ENCODE measurements around the gene ENTPD6. TPM values are rescaled to one million over a fixed set of nuclear protein-coding genes. Genes with fewer than 3 reads are reported as not detected.
A peak's percentile ranks its signal among the peaks of the same experiment; 100 is the strongest.
"Not testable (repeated sequence)": the region's sequence is repeated elsewhere in the genome, so short reads cannot be mapped to it uniquely, and the experiment has no call there.

The ENTPD6 gene
- total RNA-seq, 4 donors from 2014 or later, result 26.5 to 48.4 (median 40.2) TPM

GRCh38 chr20:25259788-25260254, 64.3 kb downstream of the ENTPD6 start:
- Histone ChIP-seq H3K4me3 (no peak overlapping the region), H3K4me1 (peaks cover 5 to 37% (median 15%) of the 10 kb centered on the region in 3 donors), H3K9me3 (no peaks in the 10 kb centered on the region), H3K36me3 (peaks cover 0 to 52% (median 8%) of the 10 kb centered on the region in 3 donors), H3K27me3 (no peaks in the 10 kb centered on the region), H3K27ac (no peak overlapping the region)
- WGBS, 2 donors, result 91 to 96% methylated on average over 5 to 9 of the region's 9 CpGs
- no peak for DNase-seq
- intact Hi-C loops (cut with DNase I), result no loop called here
- TF ChIP-seq POLR2A (IDR thresholded peaks at IDR 0.05) (no peak), CTCF (IDR thresholded peaks at IDR 0.05) (no peak)

- intact Hi-C loops (cut with DNase I); DNase-seq; H3K27me3 ChIP-seq; H3K27ac ChIP-seq; H3K9me3 ChIP-seq; H3K4me3 ChIP-seq: not testable (repeated sequence)
- Histone ChIP-seq H3K4me1 (peaks cover 5 to 26% (median 5%) of the 10 kb centered on the region in 3 donors), H3K36me3 (peaks cover 0 to 45% (median 8%) of the 10 kb centered on the region in 3 donors)
- WGBS, 2 donors, result 83 to 86% methylated on average over 3 to 12 of the region's 16 CpGs
Observed at GRCh38 chr20:25260770-25261437, 65.4 kb downstream of the ENTPD6 start.

DNA sequence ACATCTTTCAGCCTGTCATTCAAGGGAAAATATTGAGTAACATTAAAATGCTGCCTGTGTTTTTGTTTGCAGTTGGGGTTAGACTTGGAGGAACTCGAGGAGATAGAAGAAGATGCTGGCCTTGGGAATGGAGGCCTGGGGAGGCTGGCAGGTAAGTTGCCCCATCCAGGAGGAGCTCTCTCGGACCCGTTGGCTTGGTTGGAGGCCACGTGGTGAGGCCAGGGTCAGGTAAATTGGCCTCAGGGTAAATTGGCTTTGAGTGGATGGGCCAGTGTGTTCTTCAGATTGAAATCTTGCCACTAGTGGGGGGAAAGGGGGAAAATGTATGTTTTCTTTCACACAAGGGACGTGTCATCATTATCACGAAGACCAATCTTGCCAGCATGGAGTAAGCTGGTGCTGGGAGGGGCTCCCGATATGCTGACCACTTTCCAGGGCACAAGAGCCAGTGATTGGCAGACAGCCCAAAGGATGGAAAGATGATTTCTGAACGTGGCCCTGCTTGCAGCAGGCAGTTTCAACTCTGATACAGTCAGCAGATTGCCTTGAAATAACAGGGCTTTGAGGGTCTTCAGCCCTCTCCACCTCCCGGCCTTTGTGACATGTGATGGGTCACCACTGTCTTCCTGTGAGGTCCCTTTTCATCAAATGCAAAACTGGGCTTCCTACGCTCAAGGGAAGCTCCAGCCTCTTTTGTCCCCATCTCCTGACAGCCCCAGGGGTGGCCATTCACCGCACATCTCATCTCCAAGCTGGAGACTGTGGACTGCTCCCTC, 73.7 kb downstream of the ENTPD6 start:
- Histone ChIP-seq H3K4me1 (peaks cover 0 to 30% (median 12%) of the 10 kb centered on the region in 3 donors), H3K4me3 (no peak overlapping the region), H3K27me3 (no peaks in the 10 kb centered on the region), H3K36me3 (peaks cover 20 to 54% (median 27%) of the 10 kb centered on the region in 3 donors), H3K9me3 (no peaks in the 10 kb centered on the region), H3K27ac (peak overlapping the region in 2 of 4 donors; percentile 23 to 30)
- intact Hi-C loops (cut with DNase I), result no loop called here
- no peak for DNase-seq
- TF ChIP-seq CTCF (IDR thresholded peaks at IDR 0.05) (no peak), POLR2A (IDR thresholded peaks at IDR 0.05) (no peak)
- 77 to 80% methylated on average over 10 to 11 of the region's 11 CpGs for WGBS, 2 donors

DNA sequence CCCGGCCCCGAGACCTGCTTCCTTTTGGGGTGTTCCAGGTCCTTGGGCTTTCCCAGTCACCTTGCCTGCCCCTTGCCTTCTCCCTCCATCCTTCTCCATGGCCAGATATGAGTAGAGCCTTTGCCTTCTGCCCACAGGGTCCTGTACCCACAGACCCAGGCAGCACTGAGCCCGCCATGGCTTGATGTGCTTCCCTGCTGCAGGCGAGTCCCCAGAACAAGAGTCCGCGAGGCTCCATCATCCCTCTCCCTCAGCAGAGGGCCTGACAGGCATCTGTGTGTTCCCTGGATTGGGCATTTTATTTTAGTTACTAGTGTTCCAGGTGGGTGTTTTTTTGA, 74.3 kb downstream of the ENTPD6 start:
- Histone ChIP-seq H3K27ac (no peak overlapping the region), H3K4me1 (peaks cover 0 to 35% (median 12%) of the 10 kb centered on the region in 3 donors), H3K27me3 (no peaks in the 10 kb centered on the region), H3K9me3 (no peaks in the 10 kb centered on the region), H3K36me3 (peaks cover 26 to 60% (median 28%) of the 10 kb centered on the region in 3 donors), H3K4me3 (no peak overlapping the region)
- no peak for DNase-seq
- intact Hi-C loops (cut with DNase I), result no loop called here
- 95 to 100% methylated on average over 6 of the region's 6 CpGs for WGBS, 2 donors
- no peak for TF ChIP-seq POLR2A (IDR thresholded peaks at IDR 0.05)
- no peak for TF ChIP-seq CTCF (IDR thresholded peaks at IDR 0.05)

DNA sequence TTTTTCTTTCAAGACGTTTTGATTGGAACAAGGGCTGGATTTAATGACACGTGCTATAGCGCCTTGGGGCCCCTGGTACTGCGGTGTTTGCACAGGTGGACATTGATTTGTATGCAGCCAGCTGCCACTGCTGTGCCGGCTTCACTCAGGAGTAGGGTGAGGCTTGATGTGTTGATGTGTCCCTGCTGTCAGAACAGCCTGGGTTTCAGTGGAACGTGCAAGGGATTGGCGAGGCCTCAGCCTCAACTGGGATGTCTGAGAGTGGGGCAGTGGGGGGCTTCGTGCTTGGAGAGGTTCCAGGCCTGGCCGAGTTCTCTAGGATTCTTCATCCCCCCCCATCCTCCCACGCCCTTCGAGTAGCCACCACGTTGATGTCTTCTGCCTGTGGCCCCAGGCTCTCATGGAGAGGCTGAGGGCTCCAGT, 75.3 kb downstream of the ENTPD6 start:
- Histone ChIP-seq H3K9me3 (no peaks in the 10 kb centered on the region), H3K36me3 (peaks cover 28 to 70% (median 33%) of the 10 kb centered on the region in 3 donors), H3K27me3 (no peaks in the 10 kb centered on the region), H3K4me3 (no peak overlapping the region), H3K27ac (peak overlapping the region in 3 of 4 donors; percentile 26 to 72 (median 43)), H3K4me1 (peaks cover 0 to 37% (median 12%) of the 10 kb centered on the region in 3 donors)
- intact Hi-C loops (cut with DNase I), result no loop called here
- WGBS, 2 donors, result 74 to 78% methylated on average over 9 of the region's 12 CpGs
- TF ChIP-seq POLR2A (IDR thresholded peaks at IDR 0.05), result no peak
- TF ChIP-seq CTCF (IDR thresholded peaks at IDR 0.05), result no peak
- DNase-seq, result no peak

Data from esophagus squamous epithelium (tissue), 5 donors.